Measurements from ENCODE around the gene HERC2. TPM values are rescaled to one million over a fixed set of nuclear protein-coding genes. Genes with fewer than 3 reads are reported as not detected.

HERC2 gene
- total and polyA plus RNA-seq, 2 of the 13 experiments (the other 11 are each of a cell fraction or from before 2014, with no cell fraction given), result 17.6 to 24.8 TPM

- Histone ChIP-seq H3K79me2 (ENCODE audit: insufficient read depth, low read length) (no peaks in the 10 kb centered on the region), H3K9ac (ENCODE audit: insufficient read depth, low read depth, low read length) (no peak overlapping the region), H3K4me1 (ENCODE audit: insufficient read depth, low read length) (no peaks in the 10 kb centered on the region), H3K4me2 (ENCODE audit: low read depth, low read length) (no peak overlapping the region), H3K27me3 (ENCODE audit: control insufficient read depth in 1 of 2, insufficient read depth in 2 of 2, low read length in 2 of 2) (no peaks in the 10 kb centered on the region), H3K9me3 (ENCODE audit: low read length) (no peaks in the 10 kb centered on the region), H3K36me3 (replicated peaks in 1 of 2; ENCODE audit: control insufficient read depth in 1 of 2, insufficient read depth in 2 of 2, low read length in 2 of 2) (peaks cover 19 to 67% of the 10 kb centered on the region in 2 experiments; a peak in 4 of 5 replicates), H2AFZ (ENCODE audit: low read length) (no peak overlapping the region), H3K4me3 (replicated peaks in 1 of 3; ENCODE audit: insufficient read depth in 1 of 3, low read depth in 2 of 3, low read length in 3 of 3) (no peak overlapping the region), H3K27ac (ENCODE audit: extremely low read length, insufficient read depth, low read length) (no peak overlapping the region), H4K20me1 (ENCODE audit: insufficient read depth, low read length) (no peaks in the 10 kb centered on the region)
- DNase-seq (ENCODE audit: low spot score), result no peak
- intact Hi-C loops (cut with micrococcal nuclease; ENCODE audit: unreplicated experiment) (no loop called here), in situ Hi-C loops (cut with HindIII; ENCODE audit: extremely low pct_ligation_motif_present, low pct_unique_long_range_greater_than_20kb) (no loop called here)
- no peak for FAIRE-seq
- WGBS (ENCODE audit: low lambda C conversion rate), result 97% methylated on average over 6 of the region's 11 CpGs
- no peak for ATAC-seq
- POLR2A ChIA-PET, result no interaction called here
- CTCF ChIA-PET (ENCODE audit: low intra/inter-chr PET ratio, low total read pairs), result no interaction called here
- no TSS peak for BruUV-seq (replicated peaks)
- TF ChIP-seq KLF15 (CRISPR knock-in tag; IDR thresholded peaks at IDR 0.05; ENCODE audit: borderline replicate concordance), result no peak
- TF ChIP-seq PAXIP1 (CRISPR knock-in tag; conservative IDR thresholded peaks at IDR 0.05), result no peak
- TF ChIP-seq ZMYM2 (CRISPR knock-in tag; IDR thresholded peaks at IDR 0.05), result no peak
- TF ChIP-seq BCL3 (CRISPR knock-in tag; IDR thresholded peaks at IDR 0.05), result no peak
- no peak for TF ChIP-seq ZBTB26 (CRISPR knock-in tag; IDR thresholded peaks at IDR 0.05; ENCODE audit: borderline replicate concordance)
- no peak for TF ChIP-seq ZNF710 (CRISPR knock-in tag; IDR thresholded peaks at IDR 0.05; ENCODE audit: borderline replicate concordance)
- TF ChIP-seq HOXA7 (CRISPR knock-in tag; IDR thresholded peaks at IDR 0.05), result no peak
- TF ChIP-seq POLR2A (IDR thresholded peaks at IDR 0.05; ENCODE audit: insufficient read depth in 1 of 2, low read depth in 2 of 2, low read length in 2 of 2), result no peak
- no peak for TF ChIP-seq ZNF224 (CRISPR knock-in tag; IDR thresholded peaks at IDR 0.05)
- no peak for TF ChIP-seq SP5 (CRISPR knock-in tag; IDR thresholded peaks at IDR 0.05; ENCODE audit: borderline replicate concordance, low read depth)
- TF ChIP-seq GTF2F1 (IDR thresholded peaks at IDR 0.05; ENCODE audit: low read length), result no peak
- TF ChIP-seq ZFP37 (CRISPR knock-in tag; IDR thresholded peaks at IDR 0.05; ENCODE audit: borderline replicate concordance), result no peak
- no peak for TF ChIP-seq LCORL (IDR thresholded peaks at IDR 0.05)
- TF ChIP-seq LCORL (CRISPR knock-in tag; IDR thresholded peaks at IDR 0.05), result no peak
- TF ChIP-seq TP53 (CRISPR knock-in tag; conservative IDR thresholded peaks at IDR 0.05), result no peak
- no peak for TF ChIP-seq ASH2L (IDR thresholded peaks at IDR 0.05; ENCODE audit: insufficient read length, low read depth, low read length)
- TF ChIP-seq ETS1 (CRISPR knock-in tag; IDR thresholded peaks at IDR 0.05), result no peak
- TF ChIP-seq ZNF468 (CRISPR knock-in tag; IDR thresholded peaks at IDR 0.05), result no peak
These were observed 203.9 kb downstream of the HERC2 start for GRCh38 chr15:28118083-28118482.

All from HepG2 (cell line).